K562 (cell line): ENCODE results near the gene C3orf70. TPM values are rescaled to one million over a fixed set of nuclear protein-coding genes. Genes with fewer than 3 reads are reported as not detected.

ENCODE experiments used
- ARNT ChIP-seq, 2 experiments: fragments of 450-650 bp; IDR thresholded peaks; 2 replicates each; pipeline ENCODE4 v1.6.1; 2016; ENCODE audit warnings: mild to moderate bottlenecking in 1 of 2
- CUX1 ChIP-seq: fragments of 200-800 bp; sonication (Bioruptor generic); IDR thresholded peaks from 2 replicates; pipeline ENCODE4 v1.6.1; 2016; ENCODE audit warnings: missing genetic modification characterization, missing compliant biosample characterization
- ETV6 ChIP-seq, 3 experiments: fragments of 150-350 bp in 1 of 3; sonication (generic) in 1 of 3; formaldehyde crosslinking in 1 of 3; IDR thresholded peaks; 2 replicates each; pipeline versions ENCODE4 v1.6.1 to v1.8.0; 2014 to 2022; ENCODE audit warnings: borderline replicate concordance in 2 of 3, low read depth in 2 of 3, antibody characterized with exemption in 1 of 3, low read length in 1 of 3, mild to moderate bottlenecking in 1 of 3, missing genetic modification reagents in 1 of 3
- FOXP1 ChIP-seq: sonication (generic); formaldehyde crosslinking; IDR thresholded peaks from 2 replicates; pipeline ENCODE4 v1.8.0; 2022; ENCODE audit warnings: mild to moderate bottlenecking, missing genetic modification reagents
- HDAC1 ChIP-seq, 2 experiments: fragments of 450-650 bp; IDR thresholded peaks; 2 replicates each; pipeline ENCODE4 v1.6.1; 2016 to 2017; ENCODE audit warnings: inconsistent platforms in 1 of 2, mild to moderate bottlenecking in 1 of 2, moderate library complexity in 1 of 2
- MAFK ChIP-seq: IDR thresholded peaks from 2 replicates; pipeline ENCODE4 v1.6.1; 2011; ENCODE audit warnings: low read length, improper control_type of control experiment
- MCM2 ChIP-seq: fragments of 450-650 bp; IDR thresholded peaks from 2 replicates; pipeline ENCODE4 v1.6.1; 2017; ENCODE audit warnings: low read depth, mild to moderate bottlenecking
- MECOM ChIP-seq: fragments of 250-450 bp; sonication (Bioruptor Pico); IDR thresholded peaks from 2 replicates; pipeline ENCODE4 v1.8.0; 2022; ENCODE audit warnings: inconsistent platforms
- POLR2G ChIP-seq: fragments of 200-400 bp; formaldehyde crosslinking; IDR thresholded peaks from 2 replicates; pipeline ENCODE4 v1.6.1; 2017; ENCODE audit warnings: low read depth, mild to moderate bottlenecking, antibody characterized with exemption, low read length, moderate library complexity
- REST ChIP-seq, 2 experiments: fragments of 450-650 bp; formaldehyde crosslinking in 1 of 2; IDR thresholded peaks; 2 replicates each; pipeline versions ENCODE4 v1.4.0 to v1.6.1; 2014 to 2020; ENCODE audit warnings: mild to moderate bottlenecking in 2 of 2, borderline replicate concordance in 1 of 2, low read depth in 1 of 2
- TRIM24 ChIP-seq, 2 experiments: fragments of 450-650 bp; IDR thresholded peaks; 2 replicates each; pipeline ENCODE4 v1.6.1; 2016
- ZBTB7A ChIP-seq: IDR thresholded peaks from 2 replicates; pipeline ENCODE4 v1.6.1; 2011; ENCODE audit warnings: low read depth, mild to moderate bottlenecking, low read length, moderate library complexity, borderline replicate concordance; ENCODE audit not compliant: control insufficient read depth
- ZNF76 ChIP-seq: fragments of 250-450 bp; sonication (Bioruptor Pico); IDR thresholded peaks from 2 replicates; pipeline ENCODE4 v1.4.0; 2020; ENCODE audit warnings: mild to moderate bottlenecking, moderate library complexity, borderline replicate concordance
- polyA plus RNA-seq, 8 experiments: library from polyadenylated mRNA; depleted of rRNA in 4 of 8; stranded (reverse) in 5 of 8; unstranded in 3 of 8; fragments of >200 nt; fragmentation: Nextera tagmentation in 2 of 8; fragmentation: Illumina TruSeq in 1 of 8; extraction: Ambion mirVana in 2 of 8; extraction: Trizol in 1 of 8; gene quantifications; 2 replicates each; pipeline versions ENCODE4 v1.2.1 to v1.2.3, GENCODE V29; 2011 to 2014; ENCODE audit warnings: inconsistent platforms in 1 of 8, missing spikeins in 1 of 8
- total RNA-seq, 7 experiments: library from RNA; depleted of rRNA in 6 of 7; stranded (reverse); fragments of >200 nt in 6 of 7; fragmentation: Illumina TruSeq in 2 of 7; extraction: Trizol in 2 of 7; gene quantifications; 2 replicates each; pipeline versions ENCODE4 v1.2.1 to v1.2.3, GENCODE V29; 2011 to 2021; ENCODE audit warnings: low replicate concordance in 1 of 7

The C3orf70 gene
- total and polyA plus RNA-seq, 9 of the 15 experiments (the other 6 are each of a cell fraction or from before 2014, with no cell fraction given): 0.01 to 0.04 (median 0.03) TPM; not detected in 6

DNA sequence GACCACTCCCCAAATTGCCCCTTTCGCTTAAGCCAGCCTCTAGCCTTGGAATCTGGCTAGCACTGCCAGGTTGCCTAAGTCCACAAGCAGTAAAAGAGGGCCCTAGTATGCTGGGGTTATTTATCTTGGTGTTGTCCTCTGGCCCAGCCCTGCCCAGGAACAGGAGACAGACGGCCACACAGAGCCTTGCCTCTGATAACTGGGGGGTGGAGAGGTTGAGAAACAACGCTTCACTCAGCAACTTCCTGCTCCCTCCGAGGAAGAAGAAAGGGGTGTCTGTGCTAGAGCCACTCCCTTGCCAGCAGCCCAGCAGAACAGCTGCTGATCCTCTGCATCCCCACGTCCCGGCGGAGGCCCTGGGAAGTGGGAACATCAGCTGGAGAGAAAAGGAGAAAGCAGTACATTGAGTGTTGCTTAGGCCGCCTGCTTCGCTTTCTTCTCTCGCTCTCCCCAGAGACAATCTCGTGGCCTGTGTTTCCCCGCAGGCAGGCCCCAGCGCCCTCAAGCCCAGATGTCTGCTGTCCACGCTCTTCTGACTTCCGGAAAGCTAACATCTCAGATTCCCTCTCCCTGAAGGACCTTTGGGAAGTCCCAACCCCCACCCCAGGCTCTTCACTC, 22.6 kb upstream of the C3orf70 start (continued):
- peak; percentile 24; the same call in 1 of the 2 replicates for TF ChIP-seq REST (IDR thresholded peaks at IDR 0.05; ENCODE audit: borderline replicate concordance)
- 0 out of 2 replicates have a peak, but pooled peaks have one; percentile 31 for TF ChIP-seq REST (CRISPR knock-in tag; IDR thresholded peaks at IDR 0.05; ENCODE audit: low read depth)
- TF ChIP-seq MCM2: no peak
- 0 out of 2 replicates have a peak, but pooled peaks have one; percentile 1 for TF ChIP-seq MAFK
- TF ChIP-seq ZBTB7A: 0 out of 2 replicates have a peak, but pooled peaks have one; percentile 38
- TF ChIP-seq ETV6 (IDR thresholded peaks at IDR 0.05; ENCODE audit: borderline replicate concordance in 1 of 2, low read depth in 2 of 2, low read length in 1 of 2): peak in 1 of 2 experiments; percentile 29; a peak in 1 of 4 replicates
- TF ChIP-seq ETV6 (CRISPR knock-in tag; IDR thresholded peaks at IDR 0.05; ENCODE audit: borderline replicate concordance): no peak
- TF ChIP-seq TRIM24 (IDR thresholded peaks at IDR 0.05): peak; percentile 23 to 72; a peak in 2 of 4 replicates
- no peak for TF ChIP-seq CUX1 (CRISPR knock-in tag)
- TF ChIP-seq HDAC1 (IDR thresholded peaks at IDR 0.05): 0 out of 4 replicates have a peak, but pooled peaks of 1 of the 2 experiments have one; percentile 18
- 0 out of 4 replicates have a peak, but pooled peaks of 1 of the 2 experiments have one; percentile 13 for TF ChIP-seq ARNT (IDR thresholded peaks at IDR 0.05)
- no peak for TF ChIP-seq ZNF76 (CRISPR knock-in tag)
- no peak for TF ChIP-seq FOXP1 (CRISPR knock-in tag)
- peak; percentile 67 for TF ChIP-seq POLR2G
- 0 out of 2 replicates have a peak, but pooled peaks have one; percentile 31 for TF ChIP-seq MECOM (CRISPR knock-in tag)
